ENCODE data around the gene ROPN1.
A peak's percentile ranks its signal among the peaks of the same experiment; 100 is the strongest.
"Not testable (repeated sequence)": the region's sequence is repeated elsewhere in the genome, so short reads cannot be mapped to it uniquely, and the experiment has no call there.

Gene ROPN1

GRCh38 chr3:123991730-123992588, at the start of gene ROPN1:
ROPN1 (minus strand) TSS chr3:123992124; CDS start chr3:123980481, 11,643 bp downstream.
- DNase-seq, result not testable (repeated sequence)

- DNase-seq, result no peak
Observed at GRCh38 chr3:124041553-124041952, 49.6 kb upstream of the ROPN1 start.

- DNase-seq, result no peak
Observed at GRCh38 chr3:124037326-124037725, 45.4 kb upstream of the ROPN1 start.

GRCh38 chr3:124036214-124036613, 44.3 kb upstream of the ROPN1 start:
- not testable (repeated sequence) for DNase-seq

- DNase-seq, result no peak
Observed at GRCh38 chr3:124035463-124036121, 43.7 kb upstream of the ROPN1 start.

GRCh38 chr3:124034844-124035152, 42.9 kb upstream of the ROPN1 start:
- DNase-seq, result no peak

GRCh38 chr3:124034016-124034843, 42.3 kb upstream of the ROPN1 start:
- DNase-seq, result no peak

GRCh38 chr3:124033360-124034015, 41.6 kb upstream of the ROPN1 start, which contains the start of gene KALRN:
KALRN (plus strand) TSS chr3:124033369.
- no peak for DNase-seq

GRCh38 chr3:124032881-124033359, 41.0 kb upstream of the ROPN1 start:
- peak; percentile 40 to 58 for DNase-seq

- DNase-seq, result no peak
Observed at GRCh38 chr3:124032311-124032880, 40.5 kb upstream of the ROPN1 start.

GRCh38 chr3:124026516-124026915, 34.6 kb upstream of the ROPN1 start:
- no peak for DNase-seq

GRCh38 chr3:124023531-124023930, 31.6 kb upstream of the ROPN1 start:
- not testable (repeated sequence) for DNase-seq

GRCh38 chr3:124019291-124019690, 27.4 kb upstream of the ROPN1 start:
- no peak for DNase-seq

GRCh38 chr3:124017502-124017901, 25.6 kb upstream of the ROPN1 start:
- not testable (repeated sequence) for DNase-seq

GRCh38 chr3:124016483-124016882, 24.6 kb upstream of the ROPN1 start:
- DNase-seq, result not testable (repeated sequence)

- no peak for DNase-seq
Observed at GRCh38 chr3:124014366-124014942, 22.5 kb upstream of the ROPN1 start.

- DNase-seq, result not testable (repeated sequence)
Observed at GRCh38 chr3:124008321-124008720, 16.4 kb upstream of the ROPN1 start.

- DNase-seq, result no peak
Observed at GRCh38 chr3:124007186-124007585, 15.3 kb upstream of the ROPN1 start.

GRCh38 chr3:124002405-124003079, 10.6 kb upstream of the ROPN1 start:
- not testable (repeated sequence) for DNase-seq

- not testable (repeated sequence) for DNase-seq
Observed at GRCh38 chr3:124001366-124001765, 9.4 kb upstream of the ROPN1 start.

GRCh38 chr3:123997543-123997942, 5.6 kb upstream of the ROPN1 start:
- no peak for DNase-seq
